Measurements from ENCODE around the gene ACADSB.

Gene ACADSB

GRCh38 chr10:123069246-123069986, 60.6 kb downstream of the ACADSB start:
- no peak overlapping the region for H3K4me3 ChIP-seq (ENCODE audit: low read depth, low read length)
- DNase-seq (ENCODE audit: low read depth): no peak
- no peak for TF ChIP-seq MYC (IDR thresholded peaks at IDR 0.05; ENCODE audit: low read depth, low read length)
- TF ChIP-seq, protein P1, sequence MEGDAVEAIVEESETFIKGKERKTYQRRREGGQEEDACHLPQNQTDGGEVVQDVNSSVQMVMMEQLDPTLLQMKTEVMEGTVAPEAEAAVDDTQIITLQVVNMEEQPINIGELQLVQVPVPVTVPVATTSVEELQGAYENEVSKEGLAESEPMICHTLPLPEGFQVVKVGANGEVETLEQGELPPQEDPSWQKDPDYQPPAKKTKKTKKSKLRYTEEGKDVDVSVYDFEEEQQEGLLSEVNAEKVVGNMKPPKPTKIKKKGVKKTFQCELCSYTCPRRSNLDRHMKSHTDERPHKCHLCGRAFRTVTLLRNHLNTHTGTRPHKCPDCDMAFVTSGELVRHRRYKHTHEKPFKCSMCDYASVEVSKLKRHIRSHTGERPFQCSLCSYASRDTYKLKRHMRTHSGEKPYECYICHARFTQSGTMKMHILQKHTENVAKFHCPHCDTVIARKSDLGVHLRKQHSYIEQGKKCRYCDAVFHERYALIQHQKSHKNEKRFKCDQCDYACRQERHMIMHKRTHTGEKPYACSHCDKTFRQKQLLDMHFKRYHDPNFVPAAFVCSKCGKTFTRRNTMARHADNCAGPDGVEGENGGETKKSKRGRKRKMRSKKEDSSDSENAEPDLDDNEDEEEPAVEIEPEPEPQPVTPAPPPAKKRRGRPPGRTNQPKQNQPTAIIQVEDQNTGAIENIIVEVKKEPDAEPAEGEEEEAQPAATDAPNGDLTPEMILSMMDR (IDR thresholded peaks at IDR 0.05; ENCODE audit: low read depth, low read length): no peak

DNA sequence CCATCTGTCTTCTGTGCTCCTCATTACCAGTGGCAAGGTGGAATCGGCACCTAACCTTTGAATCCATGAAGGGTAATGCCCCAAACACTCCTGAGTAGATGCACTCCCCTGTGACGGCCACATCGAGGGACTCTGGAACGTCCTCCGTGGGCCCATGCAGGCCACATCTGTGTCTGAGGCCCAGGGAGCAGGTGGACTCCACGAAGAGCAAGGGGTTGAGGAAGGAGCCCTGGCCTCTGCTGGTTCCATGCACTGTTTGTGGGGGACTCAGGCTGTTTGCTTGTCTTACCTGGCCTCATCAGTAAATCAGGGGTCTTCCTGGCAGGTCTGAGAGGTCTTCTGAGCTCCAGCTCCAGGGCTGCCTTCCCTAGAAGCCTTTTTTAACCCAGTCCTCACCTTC, 64.4 kb downstream of the ACADSB start:
- no peak overlapping the region for H3K4me3 ChIP-seq (ENCODE audit: low read depth, low read length)
- TF ChIP-seq MYC (IDR thresholded peaks at IDR 0.05; ENCODE audit: low read depth, low read length): no peak
- TF ChIP-seq, protein P1 (IDR thresholded peaks at IDR 0.05; ENCODE audit: low read depth, low read length): no peak
- TF ChIP-seq POLR2A (IDR thresholded peaks at IDR 0.05; ENCODE audit: extremely low read depth, insufficient read length): no peak
- TF ChIP-seq, protein P2, sequence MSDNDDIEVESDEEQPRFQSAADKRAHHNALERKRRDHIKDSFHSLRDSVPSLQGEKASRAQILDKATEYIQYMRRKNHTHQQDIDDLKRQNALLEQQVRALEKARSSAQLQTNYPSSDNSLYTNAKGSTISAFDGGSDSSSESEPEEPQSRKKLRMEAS (IDR thresholded peaks at IDR 0.05; ENCODE audit: low read depth, low read length): no peak
- DNase-seq (ENCODE audit: low read depth): no peak

DNA sequence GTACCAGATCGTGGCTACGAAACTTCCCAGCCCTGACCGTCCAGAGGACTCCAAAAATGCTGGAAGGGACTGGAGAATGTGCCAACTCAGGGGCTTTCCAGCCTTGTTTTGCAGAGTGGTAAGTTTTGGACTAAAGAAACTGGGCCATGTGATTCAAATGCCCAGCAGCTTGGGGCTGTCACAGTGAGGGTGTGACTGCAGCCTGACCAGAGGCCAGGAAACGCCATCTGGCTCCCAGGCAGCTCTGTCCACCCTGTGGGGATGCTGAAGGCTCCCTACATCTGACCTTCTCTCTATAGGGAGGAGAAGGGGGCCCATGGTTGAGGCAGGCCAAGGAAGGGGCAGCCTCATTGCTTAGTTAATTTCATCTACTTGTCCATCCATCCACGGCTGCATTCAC, 65.4 kb downstream of the ACADSB start:
- DNase-seq (ENCODE audit: low read depth): no peak
- no peak overlapping the region for H3K4me3 ChIP-seq (ENCODE audit: low read depth, low read length)
- TF ChIP-seq, protein P1 (IDR thresholded peaks at IDR 0.05; ENCODE audit: low read depth, low read length): no peak
- TF ChIP-seq, protein P2 (IDR thresholded peaks at IDR 0.05; ENCODE audit: low read depth, low read length): no peak
- TF ChIP-seq MYC (IDR thresholded peaks at IDR 0.05; ENCODE audit: low read depth, low read length): no peak
- TF ChIP-seq POLR2A (IDR thresholded peaks at IDR 0.05; ENCODE audit: extremely low read depth, insufficient read length): no peak

DNA sequence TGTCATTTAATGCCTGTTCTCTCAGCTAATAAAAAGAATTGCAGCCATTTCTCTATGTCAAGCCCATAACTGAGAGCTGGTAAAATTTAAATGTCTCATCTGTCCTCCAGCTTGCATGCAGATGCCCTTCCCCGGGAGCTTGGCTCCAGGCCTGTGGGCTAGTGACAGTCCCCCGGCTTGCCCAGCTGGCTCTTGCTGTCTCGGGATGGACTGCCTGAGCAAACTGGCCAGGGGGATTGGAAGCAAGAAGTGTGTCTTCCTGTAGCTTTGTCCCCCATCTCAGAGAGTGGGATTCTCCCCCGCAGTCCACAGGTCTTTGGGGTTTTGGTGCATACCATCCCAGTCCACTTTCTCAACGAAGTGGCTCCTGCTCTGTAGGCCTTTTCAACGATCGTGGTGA, 73.1 kb downstream of the ACADSB start:
- DNase-seq (ENCODE audit: low read depth): no peak
- H3K4me3 ChIP-seq (ENCODE audit: low read depth, low read length): no peak overlapping the region
- TF ChIP-seq POLR2A (IDR thresholded peaks at IDR 0.05; ENCODE audit: extremely low read depth, insufficient read length) (no peak), MYC (IDR thresholded peaks at IDR 0.05; ENCODE audit: low read depth, low read length) (no peak)
- TF ChIP-seq, protein P2 (IDR thresholded peaks at IDR 0.05; ENCODE audit: low read depth, low read length): no peak
- TF ChIP-seq, protein P1 (IDR thresholded peaks at IDR 0.05; ENCODE audit: low read depth, low read length): no peak

DNA sequence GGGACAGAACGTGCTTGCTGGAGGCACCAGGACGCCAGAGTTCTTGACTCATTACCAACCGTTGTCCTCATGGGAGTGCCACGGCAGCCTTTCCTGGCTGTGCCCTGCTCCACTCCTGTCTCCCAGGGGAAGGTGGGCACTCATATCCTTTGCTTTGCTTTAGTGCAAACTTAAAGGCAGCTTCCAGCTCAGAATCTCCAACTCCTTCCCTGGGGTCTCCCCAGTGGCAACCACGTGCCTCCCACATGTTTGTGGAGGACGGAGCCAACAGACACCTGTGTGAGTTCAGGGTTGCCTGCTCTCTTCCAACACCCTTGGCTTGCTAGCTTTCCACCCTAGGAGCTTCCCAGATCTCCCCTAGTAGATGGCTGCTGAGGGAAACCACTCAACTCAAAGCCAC, 75.0 kb downstream of the ACADSB start:
- TF ChIP-seq POLR2A (IDR thresholded peaks at IDR 0.05; ENCODE audit: extremely low read depth, insufficient read length): no peak
- TF ChIP-seq, protein P1 (IDR thresholded peaks at IDR 0.05; ENCODE audit: low read depth, low read length): no peak
- TF ChIP-seq, protein P2 (IDR thresholded peaks at IDR 0.05; ENCODE audit: low read depth, low read length): no peak
- no peak for TF ChIP-seq MYC (IDR thresholded peaks at IDR 0.05; ENCODE audit: low read depth, low read length)
- H3K4me3 ChIP-seq (ENCODE audit: low read depth, low read length): no peak overlapping the region
- no peak for DNase-seq (ENCODE audit: low read depth)

Measured in NB4 (cell line).